Measurements from ENCODE around the gene ZFPM1. TPM values are rescaled to one million over a fixed set of nuclear protein-coding genes. Genes with fewer than 3 reads are reported as not detected.

ZFPM1 gene
- total RNA-seq, 1 experiment from 2014 or later, result 14.6 TPM

- TF ChIP-seq REST (IDR thresholded peaks at IDR 0.05; ENCODE audit: low read depth) (no peak), FOSL1 (IDR thresholded peaks at IDR 0.05; ENCODE audit: low read depth) (no peak), RAD21 (IDR thresholded peaks at IDR 0.05; ENCODE audit: low read depth) (no peak), SRF (IDR thresholded peaks at IDR 0.05; ENCODE audit: low read depth) (no peak), SIN3A (IDR thresholded peaks at IDR 0.05; ENCODE audit: low read depth) (no peak), CTCF (IDR thresholded peaks at IDR 0.05 in 2 of 3, conservative IDR thresholded peaks at IDR 0.05 in 1 of 3; ENCODE audit: borderline replicate concordance in 1 of 3, insufficient read depth in 1 of 3, low read depth in 2 of 3, low read length in 2 of 3) (no peak), ATF3 (IDR thresholded peaks at IDR 0.05) (no peak), POLR2AphosphoS5 (IDR thresholded peaks at IDR 0.05; ENCODE audit: low read depth, low read length) (no peak), ZNF274 (IDR thresholded peaks at IDR 0.05; ENCODE audit: low read depth, low read length) (no peak), EGR1 (IDR thresholded peaks at IDR 0.05; ENCODE audit: low read depth) (no peak)
- no peak overlapping the region for H3K4me2 ChIP-seq (ENCODE audit: low read length)
- POLR2A ChIA-PET, result no interaction called here
- no peak overlapping the region for H3K27ac ChIP-seq (ENCODE audit: low read depth, low read length)
- DNase-seq (ENCODE audit: low read depth, low spot score), result no peak
- CTCF ChIA-PET, result no interaction called here
- no peaks in the 10 kb centered on the region for H3K9me3 ChIP-seq (ENCODE audit: control insufficient read depth in 1 of 2, insufficient read depth in 1 of 2, low read depth in 1 of 2, low read length in 2 of 2)
- H3K79me2 ChIP-seq (ENCODE audit: insufficient read depth, low read length), result peaks cover 95% of the 10 kb centered on the region
- no peaks in the 10 kb centered on the region for H3K4me1 ChIP-seq (ENCODE audit: control insufficient read depth in 1 of 2, insufficient read depth in 2 of 2, low read length in 2 of 2)
- RAD21 ChIA-PET (ENCODE audit: low non-redundant PET in 1 of 2, low total read pairs in 2 of 2, uncharacterized antibody in 2 of 2, unreplicated experiment in 2 of 2), result no interaction called here
- peaks cover 13% of the 10 kb centered on the region; the same call in 1 of the 2 replicates for H4K20me1 ChIP-seq (ENCODE audit: insufficient read depth)
- H3K36me3 ChIP-seq (ENCODE audit: control insufficient read depth in 1 of 2, insufficient read depth in 2 of 2, low read length in 2 of 2), result peaks cover 65 to 69% of the 10 kb centered on the region in 2 experiments; a peak in 3 of 4 replicates
- no TSS peak for BruUV-seq (replicated peaks)
- H3K9ac ChIP-seq (ENCODE audit: low read length), result no peak overlapping the region
- H3K9me2 ChIP-seq (ENCODE audit: insufficient read depth), result no peaks in the 10 kb centered on the region
- ATAC-seq, result no peak
- H2AFZ ChIP-seq (ENCODE audit: low read depth, low read length, poor library complexity, severe bottlenecking), result no peak overlapping the region
- intact Hi-C loops (cut with micrococcal nuclease), result no loop called here
- no peak overlapping the region for H3K4me3 ChIP-seq (replicated peaks in 1 of 2; ENCODE audit: low read depth in 1 of 2, low read length in 2 of 2)
- no peaks in the 10 kb centered on the region for H3K27me3 ChIP-seq (ENCODE audit: insufficient read depth, low read length)
Measured at GRCh38 chr16:88584676-88585075, 131.6 kb downstream of the ZFPM1 start.

Data from HCT116 (cell line).